Ecto neural progenitor cell (in vitro differentiated cells): Measurements from ENCODE around the gene ZNF850.
"Not testable (repeated sequence)": the region's sequence is repeated elsewhere in the genome, so short reads cannot be mapped to it uniquely, and the experiment has no call there.

Experiments used
- DNase-seq: peaks from one replicate; pipeline ENCODE4 v3.0.0-alpha.2; 2018; ENCODE audit warnings: low spot score

Gene ZNF850

GRCh38 chr19:36772311-36773222 is at the start of gene ZNF850:
Gene ZNF850, minus strand, starts transcription at chr19:36772807. Its CDS starts 10,201 bp downstream, at chr19:36762606.
- DNase-seq, result peak; percentile 93

DNA sequence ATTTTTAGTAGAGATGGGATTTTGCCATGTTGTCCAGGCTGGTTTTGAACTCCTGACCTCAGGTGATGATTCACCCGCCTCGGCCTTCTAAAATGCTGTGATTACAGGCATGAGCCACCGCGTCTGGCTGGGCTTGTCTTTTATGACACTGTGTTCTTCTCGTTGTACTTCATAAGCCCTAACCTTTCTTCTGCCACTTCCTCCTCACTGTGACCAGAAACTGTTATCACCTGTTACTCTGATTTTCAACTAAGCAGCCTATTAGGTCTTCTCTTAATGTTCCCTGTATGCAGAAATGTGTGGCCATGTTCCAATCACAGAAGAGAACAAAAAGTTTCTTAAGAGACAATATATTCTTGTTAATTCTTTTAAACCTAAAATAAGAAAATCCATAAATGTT is 49.2 kb upstream of the ZNF850 start:
- DNase-seq, result no peak

GRCh38 chr19:36819130-36819630 is 46.6 kb upstream of the ZNF850 start:
- DNase-seq, result no peak

DNA sequence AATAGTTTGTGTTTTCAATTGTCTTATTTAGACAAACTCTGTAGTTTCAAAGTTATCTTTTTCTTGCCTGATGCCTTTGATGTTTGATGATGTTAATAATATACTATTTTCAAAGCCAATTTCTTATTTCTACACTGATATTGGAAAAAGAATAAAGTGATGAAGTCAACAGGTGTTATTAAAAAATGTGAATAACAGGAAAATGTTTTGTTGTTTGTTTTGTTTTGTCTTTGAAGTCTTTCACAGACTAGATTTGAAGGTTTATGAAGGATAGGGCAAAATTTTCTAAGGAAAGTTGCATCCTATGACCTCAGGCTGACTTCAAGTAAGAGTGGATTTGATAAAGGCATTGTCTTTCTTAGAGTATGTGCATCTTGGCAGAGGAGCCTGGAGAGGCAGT is 34.4 kb upstream of the ZNF850 start:
- no peak for DNase-seq

- no peak for DNase-seq
These were observed 32.8 kb upstream of the ZNF850 start for GRCh38 chr19:36805364-36805763.

- DNase-seq, result no peak
These were observed 25.1 kb upstream of the ZNF850 start for GRCh38 chr19:36797786-36798108.

DNA sequence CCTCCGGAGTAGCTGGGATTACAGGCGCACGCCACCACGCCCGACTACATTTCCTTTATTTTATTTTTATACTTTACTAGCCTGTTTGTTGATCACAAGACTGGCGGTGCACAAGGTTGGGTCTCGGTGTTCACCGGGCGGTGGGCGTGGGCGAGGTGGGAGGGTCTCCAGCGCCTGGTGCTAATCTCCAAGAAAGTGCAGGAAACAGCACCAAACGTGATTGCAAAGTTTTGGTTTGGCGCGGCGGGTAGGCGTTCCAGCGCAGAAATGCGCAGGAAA is 24.0 kb upstream of the ZNF850 start:
- DNase-seq, result no peak

DNA sequence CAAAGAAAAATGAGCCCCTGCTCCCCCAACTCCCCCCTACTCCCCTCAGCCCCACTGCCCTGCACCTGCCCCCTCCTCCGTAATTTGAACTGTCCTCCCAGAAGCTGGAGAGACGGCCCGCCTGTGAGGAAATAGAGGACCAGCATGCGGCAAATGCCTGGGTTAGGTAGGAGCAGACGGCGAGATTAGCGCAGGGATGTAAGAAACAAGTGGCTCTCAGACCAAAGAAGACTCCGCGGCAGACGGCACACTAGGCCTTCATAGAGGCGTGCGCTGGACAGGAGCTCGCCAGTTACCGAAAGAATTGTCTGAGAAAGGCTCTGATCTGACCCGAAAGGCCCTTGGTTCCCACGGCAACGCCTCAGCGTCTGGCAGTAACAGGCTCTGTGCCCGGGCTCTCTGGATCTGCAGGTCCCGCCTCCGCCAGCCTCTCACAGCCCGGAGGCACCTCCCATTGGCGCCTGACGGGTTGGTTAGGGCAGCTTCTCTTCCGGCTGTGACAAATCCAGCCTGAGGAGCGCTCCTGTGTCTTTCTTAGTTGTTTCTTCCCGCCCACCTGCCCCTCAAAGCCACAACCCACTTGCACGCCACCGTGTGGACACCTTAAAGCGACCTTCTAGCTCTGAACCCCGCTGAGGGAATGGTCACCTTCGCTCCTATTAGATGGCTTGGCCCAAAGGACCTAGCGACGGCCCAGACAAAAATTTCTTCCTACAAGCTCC is 19.0 kb upstream of the ZNF850 start:
- DNase-seq, result not testable (repeated sequence)

DNA sequence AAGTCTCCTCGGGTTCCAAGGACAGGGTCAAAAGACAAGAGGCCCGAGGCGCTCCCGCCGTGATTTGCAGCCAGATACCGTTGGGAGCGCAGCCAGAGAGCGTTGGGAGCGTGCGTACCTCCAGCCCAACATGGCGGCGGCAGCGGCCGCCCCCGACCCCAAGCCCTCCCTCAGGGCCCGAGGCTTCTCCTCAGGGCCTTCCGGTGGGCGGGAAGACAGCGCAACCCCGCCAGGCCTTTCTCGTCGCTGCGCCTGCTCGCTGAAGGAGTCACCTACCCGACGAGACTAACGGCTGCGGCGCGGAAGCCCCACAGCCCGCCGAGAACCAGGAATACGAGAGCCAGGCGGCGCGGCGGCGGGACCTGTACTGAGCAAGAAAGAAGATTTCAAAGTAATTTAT is 3.2 kb upstream of the ZNF850 start:
- DNase-seq, result no peak

- no peak for DNase-seq
These were observed 594 bp upstream of the ZNF850 start for GRCh38 chr19:36773223-36773579.

DNA sequence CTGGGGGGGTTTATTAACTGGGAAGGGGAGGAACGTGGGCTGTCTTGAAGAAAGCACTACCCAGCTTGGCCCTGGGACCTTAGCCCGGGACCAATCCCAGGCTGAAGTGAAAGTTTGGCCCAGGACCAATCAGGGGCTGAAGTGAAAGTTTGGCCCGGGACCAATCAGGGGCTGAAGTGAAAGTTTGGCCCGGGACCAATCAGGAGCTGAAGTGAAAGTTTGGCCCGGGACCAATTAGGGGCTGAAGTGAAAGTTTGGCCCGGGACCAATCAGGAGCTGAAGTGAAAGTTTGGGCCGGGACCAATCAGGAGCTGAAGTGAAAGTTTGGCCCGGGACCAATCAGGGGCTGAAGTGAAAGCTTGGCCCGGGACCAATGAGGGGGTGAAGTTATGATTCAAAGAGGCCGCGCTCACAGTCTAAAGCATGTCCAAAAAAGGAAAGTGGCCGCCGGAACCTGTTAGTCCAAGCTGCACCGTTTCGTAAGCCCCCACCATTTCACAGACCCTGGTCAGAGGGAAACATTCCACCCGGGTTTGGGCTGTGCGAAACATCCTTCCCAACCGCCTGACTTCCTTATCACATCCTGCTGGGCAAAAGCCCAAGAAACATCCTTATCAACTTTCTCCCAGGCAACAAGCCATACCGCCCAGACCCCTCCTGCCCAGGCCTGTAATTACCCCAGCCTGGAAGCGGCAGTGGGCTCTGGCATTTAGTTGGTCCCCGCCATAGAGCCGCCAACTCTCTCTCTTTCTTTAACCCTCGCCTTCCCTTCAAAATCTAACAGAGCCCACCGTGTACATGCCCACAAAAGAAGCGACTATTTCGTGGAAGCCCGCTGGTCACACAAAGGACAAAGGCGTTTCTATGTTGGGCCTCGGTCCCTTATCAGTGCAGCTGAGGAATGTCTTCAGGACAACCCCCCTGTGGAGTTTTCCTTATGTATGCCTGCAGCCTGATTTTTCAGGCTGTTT is 1.1 kb downstream of the ZNF850 start:
- DNase-seq, result peak; percentile 59

GRCh38 chr19:36750066-36750691 is 22.4 kb downstream of the ZNF850 start:
- no peak for DNase-seq

DNA sequence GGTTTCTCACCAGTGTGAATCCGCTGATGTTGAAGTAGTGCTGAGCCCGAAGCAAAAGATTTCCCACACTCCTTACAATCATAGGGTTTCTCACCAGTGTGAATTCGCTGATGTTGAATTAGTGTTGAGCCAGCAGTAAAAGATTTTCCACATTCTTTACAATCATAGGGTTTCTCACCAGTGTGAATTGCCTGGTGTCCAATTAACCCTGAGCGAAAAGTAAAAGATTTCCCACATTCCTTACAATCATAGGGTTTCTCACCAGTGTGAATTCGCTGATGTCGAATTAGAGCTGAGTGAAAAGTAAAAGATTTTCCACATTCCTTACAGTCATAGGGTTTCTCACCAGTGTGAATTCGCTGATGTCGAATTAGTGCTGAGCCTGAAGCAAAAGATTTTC is 23.0 kb downstream of the ZNF850 start:
- not testable (repeated sequence) for DNase-seq

DNA sequence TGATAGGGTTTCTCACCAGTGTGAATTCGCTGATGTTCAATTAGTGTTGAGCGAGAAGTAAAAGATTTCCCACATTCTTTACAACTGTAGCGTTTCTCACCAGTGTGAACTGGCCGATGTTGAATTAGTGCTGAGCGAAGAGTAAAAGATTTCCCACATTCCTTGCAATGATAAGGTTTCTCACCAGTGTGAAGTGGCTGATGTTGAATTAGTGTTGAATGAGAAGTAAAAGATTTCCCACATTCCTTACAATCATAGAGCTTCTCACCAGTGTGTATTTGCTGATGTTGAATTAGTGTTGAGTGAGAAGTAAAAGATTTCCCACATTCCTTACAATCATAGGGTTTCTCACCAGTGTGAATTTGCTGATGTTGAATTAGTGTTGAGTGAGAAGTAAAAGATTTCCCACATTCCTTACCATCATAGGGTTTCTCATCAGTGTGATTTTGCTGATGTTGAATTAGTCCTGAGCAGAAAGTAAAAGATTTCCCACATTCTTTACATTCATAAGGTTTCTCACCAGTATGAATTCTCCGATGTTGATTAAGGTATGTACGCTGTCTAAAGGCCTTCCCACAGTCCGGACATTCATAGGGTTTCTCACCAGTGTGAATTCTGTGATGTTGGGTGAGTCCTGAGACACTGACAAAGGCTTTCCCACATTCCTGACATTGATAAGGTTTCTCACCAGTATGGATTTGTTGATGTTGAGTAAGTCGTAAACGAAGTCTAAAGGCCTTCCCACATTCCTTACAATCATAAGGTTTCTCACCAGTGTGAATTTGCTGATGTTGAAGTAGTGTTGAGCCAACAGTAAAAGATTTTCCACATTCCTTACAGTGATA is 24.0 kb downstream of the ZNF850 start:
- DNase-seq, result no peak

GRCh38 chr19:36747750-36748149 is 24.9 kb downstream of the ZNF850 start:
- no peak for DNase-seq

- DNase-seq, result no peak
These were observed 26.7 kb downstream of the ZNF850 start for GRCh38 chr19:36745870-36746269.

GRCh38 chr19:36736166-36736565 is 36.4 kb downstream of the ZNF850 start:
- not testable (repeated sequence) for DNase-seq

DNA sequence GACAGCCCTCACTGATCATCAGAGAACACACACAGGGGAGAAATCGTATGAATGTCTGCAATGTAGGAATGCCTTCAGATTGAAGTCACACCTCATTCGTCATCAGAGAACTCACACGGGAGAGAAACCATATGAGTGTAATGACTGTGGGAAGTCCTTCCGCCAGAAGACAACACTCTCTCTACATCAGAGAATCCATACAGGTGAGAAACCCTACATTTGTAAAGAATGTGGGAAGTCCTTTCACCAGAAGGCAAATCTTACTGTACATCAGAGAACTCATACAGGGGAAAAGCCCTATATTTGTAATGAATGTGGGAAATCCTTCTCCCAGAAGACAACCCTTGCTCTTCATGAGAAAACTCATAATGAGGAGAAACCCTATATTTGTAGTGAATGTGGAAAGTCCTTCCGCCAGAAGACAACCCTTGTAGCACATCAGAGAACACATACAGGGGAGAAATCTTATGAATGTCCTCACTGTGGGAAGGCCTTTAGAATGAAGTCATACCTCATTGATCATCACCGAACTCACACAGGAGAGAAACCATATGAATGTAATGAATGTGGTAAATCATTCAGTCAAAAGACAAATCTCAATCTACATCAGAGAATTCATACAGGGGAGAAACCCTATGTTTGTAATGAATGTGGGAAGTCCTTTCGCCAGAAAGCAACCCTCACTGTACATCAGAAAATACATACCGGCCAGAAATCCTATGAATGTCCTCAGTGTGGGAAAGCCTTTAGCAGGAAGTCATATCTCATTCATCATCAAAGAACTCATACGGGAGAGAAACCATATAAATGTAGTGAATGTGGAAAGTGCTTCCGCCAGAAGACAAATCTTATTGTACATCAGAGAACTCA is 52.7 kb downstream of the ZNF850 start:
- DNase-seq, result no peak

- DNase-seq, result no peak
These were observed 63.2 kb downstream of the ZNF850 start for GRCh38 chr19:36709423-36709822.

DNA sequence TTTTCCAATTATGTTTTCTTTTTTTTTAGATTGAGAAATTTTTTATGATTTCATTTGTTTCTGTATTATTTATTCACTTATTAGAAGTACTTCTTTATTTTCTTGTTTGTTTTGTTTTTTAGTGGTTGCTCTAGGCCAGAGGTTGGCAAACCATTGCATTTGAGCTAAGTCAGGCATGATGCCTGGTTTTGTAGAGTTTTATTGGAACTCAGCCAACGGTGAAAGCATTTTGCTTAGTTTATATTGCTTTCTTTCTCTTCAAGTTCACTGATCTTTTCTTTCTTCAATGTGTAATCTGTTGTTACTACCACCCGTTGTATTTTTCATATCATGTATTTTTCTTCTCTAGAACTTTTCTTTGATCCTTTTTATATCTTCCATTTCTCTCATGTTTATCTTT is 65.5 kb downstream of the ZNF850 start:
- DNase-seq, result no peak
